Measurements from ENCODE around the gene COL18A1. TPM values are rescaled to one million over a fixed set of nuclear protein-coding genes. Genes with fewer than 3 reads are reported as not detected.

COL18A1 gene
- total RNA-seq, 4 donors from 2014 or later: 124 to 224 (median 173) TPM

GRCh38 chr21:45461806-45462341 is 56.9 kb downstream of the COL18A1 start:
- Histone ChIP-seq H3K27ac (no peak overlapping the region), H3K4me1 (peaks cover 0 to 7% (median under 1%) of the 10 kb centered on the region in 4 donors), H3K36me3 (peaks cover 0 to 18% (median 0%) of the 10 kb centered on the region in 3 donors), H3K9me3 (peaks cover 0 to 24% (median 3%) of the 10 kb centered on the region in 4 donors), H3K4me3 (no peak overlapping the region), H3K27me3 (no peaks in the 10 kb centered on the region)
- TF ChIP-seq POLR2A (IDR thresholded peaks at IDR 0.05) (no peak), CTCF (IDR thresholded peaks at IDR 0.05) (no peak), EP300 (IDR thresholded peaks at IDR 0.05) (no peak)
- DNase-seq (ENCODE audit: low spot score in 2 of 2): no peak

GRCh38 chr21:45463871-45464270 is 58.9 kb downstream of the COL18A1 start:
- Histone ChIP-seq H3K36me3 (peaks cover 0 to 18% (median 0%) of the 10 kb centered on the region in 3 donors), H3K9me3 (peaks cover 0 to 24% (median 3%) of the 10 kb centered on the region in 4 donors), H3K4me3 (no peak overlapping the region), H3K27me3 (no peaks in the 10 kb centered on the region), H3K4me1 (peaks cover 0 to 22% (median 6%) of the 10 kb centered on the region in 4 donors), H3K27ac (no peak overlapping the region)
- TF ChIP-seq POLR2A (IDR thresholded peaks at IDR 0.05): no peak
- TF ChIP-seq EP300 (IDR thresholded peaks at IDR 0.05): no peak
- no peak for TF ChIP-seq CTCF (IDR thresholded peaks at IDR 0.05)
- WGBS, 2 donors: 92 to 96% methylated on average over 7 of the region's 7 CpGs
- DNase-seq (ENCODE audit: low spot score in 2 of 2): no peak

- H3K4me3 ChIP-seq: no peak overlapping the region
- H3K27me3 ChIP-seq: no peaks in the 10 kb centered on the region
- 88 to 100% methylated on average over 5 of the region's 5 CpGs for WGBS, 2 donors
- H3K4me1 ChIP-seq: peaks cover 0 to 27% (median 11%) of the 10 kb centered on the region in 4 donors
- H3K36me3 ChIP-seq: peaks cover 0 to 18% (median 0%) of the 10 kb centered on the region in 3 donors
- H3K27ac ChIP-seq: no peak overlapping the region
- H3K9me3 ChIP-seq: peaks cover 0 to 24% (median 3%) of the 10 kb centered on the region in 4 donors
- no peak for DNase-seq (ENCODE audit: low spot score in 2 of 2)
- no peak for TF ChIP-seq CTCF (IDR thresholded peaks at IDR 0.05)
- no peak for TF ChIP-seq EP300 (IDR thresholded peaks at IDR 0.05)
- no peak for TF ChIP-seq POLR2A (IDR thresholded peaks at IDR 0.05)
Observed at GRCh38 chr21:45464309-45464708, 59.3 kb downstream of the COL18A1 start.

- DNase-seq (ENCODE audit: low spot score in 2 of 2): no peak
- H3K4me1 ChIP-seq: peaks cover 0 to 35% (median 17%) of the 10 kb centered on the region in 4 donors
- H3K9me3 ChIP-seq: peaks cover 0 to 24% (median 3%) of the 10 kb centered on the region in 4 donors
- H3K4me3 ChIP-seq: no peak overlapping the region
- WGBS, 2 donors: 78 to 79% methylated on average over 16 of the region's 16 CpGs
- peaks cover 0 to 13% (median 0%) of the 10 kb centered on the region in 3 donors for H3K36me3 ChIP-seq
- TF ChIP-seq EP300 (IDR thresholded peaks at IDR 0.05) (no peak), CTCF (IDR thresholded peaks at IDR 0.05) (no peak), POLR2A (IDR thresholded peaks at IDR 0.05) (no peak)
- no peaks in the 10 kb centered on the region for H3K27me3 ChIP-seq
- peak overlapping the region in 1 of 4 donors; percentile 8 for H3K27ac ChIP-seq
Observed at GRCh38 chr21:45465105-45465504, 60.1 kb downstream of the COL18A1 start.

GRCh38 chr21:45465611-45466329 is 60.8 kb downstream of the COL18A1 start:
- no peak for DNase-seq (ENCODE audit: low spot score in 2 of 2)

More at GRCh38 chr21:45465611-45466329, 60.8 kb downstream of the COL18A1 start:
- TF ChIP-seq EP300 (IDR thresholded peaks at IDR 0.05) (no peak), CTCF (IDR thresholded peaks at IDR 0.05) (no peak), POLR2A (IDR thresholded peaks at IDR 0.05) (no peak)
- Histone ChIP-seq H3K9me3 (peaks cover 0 to 22% (median 3%) of the 10 kb centered on the region in 4 donors), H3K27me3 (no peaks in the 10 kb centered on the region), H3K36me3 (peaks cover 0 to 8% (median 0%) of the 10 kb centered on the region in 3 donors), H3K4me3 (no peak overlapping the region), H3K4me1 (peaks cover 0 to 41% (median 22%) of the 10 kb centered on the region in 4 donors), H3K27ac (peak overlapping the region in 2 of 4 donors; percentile 8 to 89)
- WGBS, 2 donors: 85 to 86% methylated on average over 27 of the region's 27 CpGs
